Esophagus squamous epithelium (tissue), 4 donors: Measurements from ENCODE around the gene RPL13A.

Experiments
- CTCF ChIP-seq, 6 experiments: fragments of 450-650 bp in 4 of 6; fragments of 200-600 bp in 2 of 6; sonication (generic) in 2 of 6; IDR thresholded peaks; one replicate each; pipeline ENCODE4 v1.5.1; 2016 to 2019; ENCODE audit warnings: antibody characterized with exemption in 6 of 6, mild to moderate bottlenecking in 4 of 6, moderate library complexity in 4 of 6
- POLR2A ChIP-seq, 4 donors: fragments of 450-650 bp; IDR thresholded peaks; one replicate each; pipeline ENCODE4 v1.6.1; 2017; ENCODE audit warnings: antibody characterized with exemption in 4 of 4, mild to moderate bottlenecking in 4 of 4, moderate library complexity in 3 of 4

DNA sequence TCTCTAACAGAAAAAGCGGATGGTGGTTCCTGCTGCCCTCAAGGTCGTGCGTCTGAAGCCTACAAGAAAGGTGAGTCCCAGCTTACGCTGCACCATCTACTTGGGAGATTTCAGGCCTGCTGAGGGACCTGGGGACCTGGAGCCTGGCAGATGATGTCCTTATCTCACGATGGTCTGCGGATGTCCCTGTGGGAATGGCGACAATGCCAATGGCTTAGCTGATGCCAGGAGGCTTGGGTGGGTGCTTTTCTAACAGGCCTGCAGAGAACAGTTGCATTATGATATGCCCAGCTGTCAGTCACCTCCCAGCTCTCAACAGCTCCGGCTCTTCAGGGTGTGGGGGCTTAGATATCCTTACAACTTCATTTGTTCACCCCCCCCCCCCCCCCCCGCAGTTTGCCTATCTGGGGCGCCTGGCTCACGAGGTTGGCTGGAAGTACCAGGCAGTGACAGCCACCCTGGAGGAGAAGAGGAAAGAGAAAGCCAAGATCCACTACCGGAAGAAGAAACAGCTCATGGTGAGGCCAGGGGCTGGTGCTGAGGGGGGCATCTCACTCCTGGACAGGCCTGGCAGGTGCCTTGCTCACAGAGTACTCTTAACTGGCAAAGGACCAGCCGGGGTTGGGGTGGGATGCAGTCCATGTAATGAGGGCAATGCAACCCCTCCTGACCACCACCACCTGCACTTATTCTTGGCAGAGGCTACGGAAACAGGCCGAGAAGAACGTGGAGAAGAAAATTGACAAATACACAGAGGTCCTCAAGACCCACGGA, 3.8 kb downstream of the RPL13A start:
- no peak for TF ChIP-seq POLR2A (IDR thresholded peaks at IDR 0.05)
- no peak for TF ChIP-seq CTCF (IDR thresholded peaks at IDR 0.05)
